HepG2 (cell line): ENCODE data around the gene UQCRC1. TPM values are rescaled to one million over a fixed set of nuclear protein-coding genes. Genes with fewer than 3 reads are reported as not detected.

ENCODE experiments used
- ARID3A ChIP-seq: IDR thresholded peaks from 2 replicates; pipeline ENCODE4 v1.6.1; 2012; ENCODE audit warnings: low read depth, low read length, improper control_type of control experiment
- ARID4A ChIP-seq: sonication (generic); formaldehyde crosslinking; IDR thresholded peaks from 2 replicates; pipeline ENCODE4 v1.5.0; 2020; ENCODE audit warnings: mild to moderate bottlenecking, missing genetic modification reagents, borderline replicate concordance
- DMAP1 ChIP-seq: IDR thresholded peaks from 2 replicates; pipeline ENCODE4 v1.6.1; 2016
- ETS1 ChIP-seq: sonication (generic); formaldehyde crosslinking; IDR thresholded peaks from 2 replicates; pipeline ENCODE4 v1.4.0; 2020; ENCODE audit warnings: missing genetic modification reagents
- EZH2 ChIP-seq: conservative IDR thresholded peaks from 2 replicates; pipeline ENCODE4 v1.6.1; 2012; ENCODE audit warnings: mild to moderate bottlenecking, low read depth, low read length, moderate library complexity
- HDAC6 ChIP-seq: fragments of 200-600 bp; sonication (generic); IDR thresholded peaks from 2 replicates; pipeline ENCODE4 v1.7.0; 2017; ENCODE audit warnings: mild to moderate bottlenecking, antibody characterized with exemption, low read length, low read depth
- MXD4 ChIP-seq: IDR thresholded peaks from 2 replicates; pipeline ENCODE4 v1.6.1; 2016; ENCODE audit warnings: mild to moderate bottlenecking, missing biosample characterization, missing genetic modification reagents
- ZFX ChIP-seq: sonication (generic); formaldehyde crosslinking; IDR thresholded peaks from 2 replicates; pipeline ENCODE4 v1.4.0; 2020; ENCODE audit warnings: mild to moderate bottlenecking, low read depth, missing genetic modification reagents, moderate library complexity
- ZFY ChIP-seq: sonication (generic); formaldehyde crosslinking; IDR thresholded peaks from 2 replicates; pipeline ENCODE4 v1.4.0; 2020; ENCODE audit warnings: missing genetic modification reagents
- ZNF101 ChIP-seq: sonication (generic); formaldehyde crosslinking; IDR thresholded peaks from 2 replicates; pipeline ENCODE4 v1.4.0; 2020; ENCODE audit warnings: mild to moderate bottlenecking, low read depth, missing genetic modification reagents, borderline replicate concordance
- ZNF33B ChIP-seq: sonication (generic); formaldehyde crosslinking; IDR thresholded peaks from 2 replicates; pipeline ENCODE4 v1.5.1; 2020; ENCODE audit warnings: mild to moderate bottlenecking, missing genetic modification reagents
- ZNF414 ChIP-seq: sonication (generic); formaldehyde crosslinking; IDR thresholded peaks from 2 replicates; pipeline ENCODE4 v1.5.0; 2020; ENCODE audit warnings: missing genetic modification reagents
- ZNF441 ChIP-seq: sonication (generic); formaldehyde crosslinking; IDR thresholded peaks from 2 replicates; pipeline ENCODE4 v1.7.0; 2021; ENCODE audit warnings: missing genetic modification reagents, borderline replicate concordance
- ZNF572 ChIP-seq: sonication (generic); formaldehyde crosslinking; IDR thresholded peaks from 2 replicates; pipeline ENCODE4 v1.5.1; 2020; ENCODE audit warnings: mild to moderate bottlenecking, missing genetic modification reagents
- ZNF629 ChIP-seq: sonication (generic); formaldehyde crosslinking; conservative IDR thresholded peaks from 2 replicates; pipeline ENCODE4 v1.5.0; 2020; ENCODE audit warnings: missing genetic modification reagents
- polyA plus RNA-seq, 8 experiments: library from polyadenylated mRNA; depleted of rRNA in 3 of 8; stranded (reverse) in 7 of 8; unstranded in 1 of 8; fragments of >200 nt; fragmentation: Illumina TruSeq in 4 of 8; extraction: Trizol in 4 of 8; gene quantifications; 2 replicates each; pipeline versions ENCODE4 v1.2.1 to v1.2.3, GENCODE V29; 2011 to 2016; ENCODE audit warnings: low read depth in 4 of 8, missing spikeins in 1 of 8, mixed read lengths in 1 of 8; ENCODE audit not compliant: insufficient read depth in 1 of 8
- total RNA-seq, 5 experiments: library from RNA; depleted of rRNA; stranded (reverse); fragments of >200 nt; fragmentation: Illumina TruSeq; extraction: Trizol; gene quantifications; 2 replicates each; pipeline ENCODE4 v1.2.3, GENCODE V29; 2016; ENCODE audit warnings: low read depth in 1 of 5
- TF ChIP-seq, protein P1 (sequence below): IDR thresholded peaks from 2 replicates; pipeline ENCODE4 v1.6.1; 2012; ENCODE audit warnings: inconsistent platforms
- TF ChIP-seq, protein P2 (sequence below): IDR thresholded peaks from 2 replicates; pipeline ENCODE4 v1.6.1; 2016
- TF ChIP-seq, protein P3 (sequence below): sonication (generic); IDR thresholded peaks from 2 replicates; pipeline ENCODE4 v1.6.1; 2016; ENCODE audit warnings: low read depth, borderline replicate concordance

The UQCRC1 gene
- total and polyA plus RNA-seq, 2 of the 13 experiments (the other 11 are each of a cell fraction or from before 2014, with no cell fraction given) = 316 to 680 TPM

DNA sequence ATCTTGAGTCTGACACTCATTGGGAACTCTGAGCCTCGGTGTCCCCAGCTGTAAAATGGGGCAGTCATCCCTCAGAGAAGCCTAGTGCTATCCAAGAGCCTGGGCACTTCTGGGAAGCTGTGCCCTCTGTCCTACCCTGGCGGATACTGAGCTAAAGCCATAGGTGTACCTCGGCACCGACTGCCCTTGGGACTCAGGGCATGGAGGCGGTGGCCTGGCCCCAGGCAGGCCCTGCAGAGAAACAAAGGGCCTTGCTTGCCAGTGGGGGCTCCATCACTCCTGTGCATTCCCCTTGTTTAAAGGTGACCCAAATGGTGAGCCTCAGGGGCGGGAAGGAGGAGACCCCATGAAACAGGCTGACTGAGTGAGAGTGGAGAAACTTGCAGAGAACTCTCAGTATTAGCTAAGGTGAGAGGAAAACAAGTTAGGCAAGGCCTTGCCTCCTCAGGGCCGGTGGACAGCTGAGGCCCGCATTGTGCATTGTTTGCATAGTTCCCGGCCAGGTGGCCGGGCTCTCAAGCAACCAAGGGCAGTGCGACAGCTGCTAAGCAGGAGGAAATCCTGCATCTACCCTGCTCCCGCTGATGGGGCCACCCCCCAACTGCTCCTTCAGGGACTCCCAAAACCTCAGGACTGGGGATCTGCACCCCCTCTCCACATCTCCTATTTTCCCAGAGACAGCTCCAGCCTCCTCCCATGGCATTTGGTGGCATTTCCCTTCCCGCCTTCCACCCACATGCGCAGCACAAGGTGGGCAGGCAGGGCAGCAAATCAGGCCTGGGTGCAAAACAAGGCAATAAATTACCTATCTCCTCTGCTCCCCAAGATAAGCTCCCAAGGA, 57.1 kb downstream of the UQCRC1 start (continued):
- TF ChIP-seq ZFX (CRISPR knock-in tag) (peak; percentile 28; the same call in 1 of the 2 replicates), ZNF101 (CRISPR knock-in tag) (no peak), DMAP1 (CRISPR knock-in tag) (no peak), MXD4 (no peak), ZNF414 (CRISPR knock-in tag) (no peak), ZNF33B (CRISPR knock-in tag) (no peak), ZNF441 (CRISPR knock-in tag) (no peak), ETS1 (CRISPR knock-in tag) (no peak), HDAC6 (no peak), ZFY (0 out of 2 replicates have a peak, but pooled peaks have one; percentile 21), EZH2 (no peak), ZNF572 (CRISPR knock-in tag) (no peak), ARID3A (no peak), ZNF629 (CRISPR knock-in tag) (peak; percentile 59), ARID4A (CRISPR knock-in tag) (peak; percentile 15; the same call in 1 of the 2 replicates)
- TF ChIP-seq, protein P1, sequence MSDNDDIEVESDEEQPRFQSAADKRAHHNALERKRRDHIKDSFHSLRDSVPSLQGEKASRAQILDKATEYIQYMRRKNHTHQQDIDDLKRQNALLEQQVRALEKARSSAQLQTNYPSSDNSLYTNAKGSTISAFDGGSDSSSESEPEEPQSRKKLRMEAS = 0 out of 2 replicates have a peak, but pooled peaks have one; percentile 20
- TF ChIP-seq, protein P2, sequence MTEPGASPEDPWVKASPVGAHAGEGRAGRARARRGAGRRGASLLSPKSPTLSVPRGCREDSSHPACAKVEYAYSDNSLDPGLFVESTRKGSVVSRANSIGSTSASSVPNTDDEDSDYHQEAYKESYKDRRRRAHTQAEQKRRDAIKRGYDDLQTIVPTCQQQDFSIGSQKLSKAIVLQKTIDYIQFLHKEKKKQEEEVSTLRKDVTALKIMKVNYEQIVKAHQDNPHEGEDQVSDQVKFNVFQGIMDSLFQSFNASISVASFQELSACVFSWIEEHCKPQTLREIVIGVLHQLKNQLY (CRISPR knock-in tag) = no peak
- TF ChIP-seq, protein P3, sequence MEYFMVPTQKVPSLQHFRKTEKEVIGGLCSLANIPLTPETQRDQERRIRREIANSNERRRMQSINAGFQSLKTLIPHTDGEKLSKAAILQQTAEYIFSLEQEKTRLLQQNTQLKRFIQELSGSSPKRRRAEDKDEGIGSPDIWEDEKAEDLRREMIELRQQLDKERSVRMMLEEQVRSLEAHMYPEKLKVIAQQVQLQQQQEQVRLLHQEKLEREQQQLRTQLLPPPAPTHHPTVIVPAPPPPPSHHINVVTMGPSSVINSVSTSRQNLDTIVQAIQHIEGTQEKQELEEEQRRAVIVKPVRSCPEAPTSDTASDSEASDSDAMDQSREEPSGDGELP = peak; percentile 67; the same call in 1 of the 2 replicates
